HG03457 (cell line): Measurements from ENCODE around the gene CACNB4.

Source experiments
- ATAC-seq: cut with Tn5 transposase; IDR thresholded peaks from one replicate; pipeline ENCODE4 v1.9.1; 2021; ENCODE audit warnings: moderate number of reproducible peaks; ENCODE audit not compliant: unreplicated experiment

The CACNB4 gene

DNA sequence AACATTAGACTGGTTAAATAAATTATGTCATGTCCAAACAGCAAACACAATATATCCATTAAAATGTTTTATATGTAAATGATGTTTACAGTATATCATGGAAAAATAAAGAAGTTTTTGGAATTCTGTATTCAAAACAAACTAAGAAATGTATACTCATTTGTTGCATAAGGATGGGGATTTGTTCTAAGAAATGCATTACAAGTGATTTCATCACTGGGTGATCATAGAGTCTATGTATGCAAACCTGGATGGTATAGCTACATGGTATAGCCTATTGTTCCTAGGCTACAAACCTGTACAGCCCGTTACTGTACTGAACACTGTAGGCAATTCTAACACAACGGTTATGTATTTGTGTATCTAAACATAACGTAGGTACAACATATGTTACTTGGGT is 305.7 kb downstream of the CACNB4 start:
- ATAC-seq, result no peak

DNA sequence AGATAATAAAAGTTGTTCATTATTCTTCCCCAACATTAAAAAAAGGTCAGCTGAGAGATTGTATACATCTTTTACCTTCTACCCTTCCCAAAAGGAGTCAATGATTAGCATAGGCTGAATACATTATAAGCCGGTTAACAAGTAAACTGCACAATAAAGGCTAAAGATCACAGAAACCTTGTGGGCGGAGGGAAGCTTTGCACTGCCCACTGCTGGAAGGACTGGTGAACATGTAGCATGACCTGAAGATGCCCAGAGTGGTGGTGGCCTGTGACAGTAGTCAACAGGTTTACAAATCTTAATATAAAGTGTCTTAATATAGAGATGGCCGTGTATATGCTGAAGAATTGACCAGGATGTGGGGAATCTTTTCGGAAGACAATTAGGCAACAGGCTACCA is 306.3 kb downstream of the CACNB4 start:
- ATAC-seq, result no peak

DNA sequence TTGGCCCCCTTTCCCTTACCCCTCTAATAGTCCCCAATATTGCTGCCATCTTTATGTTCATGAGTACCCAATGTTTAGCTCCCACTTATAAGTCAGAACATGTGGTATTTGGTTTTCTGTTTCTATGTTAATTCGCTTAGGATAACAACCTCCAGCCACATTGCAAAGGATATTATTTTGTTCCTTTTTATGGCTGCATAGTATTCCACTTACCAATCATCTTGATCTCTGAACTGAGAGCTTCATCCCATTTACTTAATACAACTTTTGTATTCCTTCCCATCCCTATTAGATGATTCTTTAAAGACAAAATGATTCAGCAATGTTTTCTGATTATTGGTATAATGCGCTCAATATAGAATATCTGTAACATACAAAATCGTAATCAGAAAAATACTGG is 307.3 kb downstream of the CACNB4 start:
- no peak for ATAC-seq

DNA sequence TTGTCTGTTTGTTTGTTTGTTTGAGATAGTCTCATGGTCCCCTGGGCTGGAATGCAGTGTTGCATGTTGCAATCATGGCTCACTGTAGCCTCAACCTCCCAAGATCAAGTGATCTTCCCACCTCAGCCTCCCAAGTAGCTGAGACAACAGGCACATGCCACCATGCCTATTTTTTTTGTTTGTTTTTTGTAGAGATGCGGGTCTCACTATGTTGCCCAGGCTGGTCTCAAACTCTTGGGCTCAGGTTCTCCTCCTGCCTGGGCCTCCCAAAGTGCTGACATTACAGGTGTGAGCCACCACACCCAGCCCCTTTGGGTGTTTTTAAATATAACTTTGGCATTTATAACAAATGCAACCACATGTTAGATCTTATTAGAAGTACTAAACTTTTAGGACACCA is 308.2 kb downstream of the CACNB4 start:
- ATAC-seq, result no peak

DNA sequence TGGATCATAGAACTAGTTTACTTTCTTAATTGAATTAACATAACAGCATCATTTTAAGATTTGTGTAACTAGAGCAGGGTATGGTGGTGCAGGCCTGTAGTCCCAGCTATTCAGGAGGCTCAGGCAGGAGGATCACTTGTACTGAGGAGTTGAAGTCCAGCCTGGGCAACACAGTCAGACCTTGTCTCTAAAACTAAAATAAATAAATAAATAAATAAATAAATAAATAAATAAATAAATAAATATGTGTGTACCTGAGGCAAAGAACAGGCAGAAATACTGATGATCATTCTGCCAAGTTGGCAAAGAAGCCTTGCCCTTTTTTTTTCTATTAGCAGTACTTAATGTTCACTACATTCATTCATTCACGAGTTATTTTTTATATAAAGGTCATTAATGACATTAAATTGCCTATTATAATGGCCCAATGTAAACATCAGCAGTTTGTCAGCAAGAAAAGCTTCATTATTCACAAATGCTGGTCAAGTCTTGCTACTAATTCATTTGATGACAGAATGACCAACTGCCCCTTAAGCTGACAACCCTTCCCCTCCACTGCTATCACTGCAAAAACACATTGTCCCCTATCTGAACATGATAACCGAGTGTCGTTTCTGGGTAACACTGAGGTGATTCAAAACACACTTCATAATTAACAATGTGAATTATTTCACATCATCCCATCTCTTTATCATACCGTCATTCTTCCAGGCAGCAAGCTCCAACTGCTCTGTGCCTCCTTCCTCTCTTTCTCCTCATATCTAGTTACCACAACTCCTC is 309.6 kb downstream of the CACNB4 start:
- ATAC-seq, result no peak

DNA sequence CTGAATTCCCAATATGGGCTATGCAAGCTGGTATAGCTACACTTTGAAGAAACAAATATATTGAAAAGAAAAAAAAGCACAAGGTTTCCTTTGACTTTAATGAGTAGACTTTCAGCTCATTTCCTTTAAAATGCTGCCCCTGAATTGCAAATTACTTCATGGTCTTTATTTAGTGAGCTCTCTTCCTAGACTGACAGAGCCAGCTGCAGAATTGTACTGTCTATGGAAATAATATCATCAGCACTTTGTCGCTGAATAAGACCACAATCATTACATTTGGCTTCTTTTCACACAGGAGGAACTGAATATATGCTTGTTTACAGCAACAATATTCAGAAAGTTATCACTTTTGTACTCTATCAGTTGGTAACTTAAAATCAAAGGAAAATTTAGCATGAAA is 312.4 kb downstream of the CACNB4 start:
- no peak for ATAC-seq

DNA sequence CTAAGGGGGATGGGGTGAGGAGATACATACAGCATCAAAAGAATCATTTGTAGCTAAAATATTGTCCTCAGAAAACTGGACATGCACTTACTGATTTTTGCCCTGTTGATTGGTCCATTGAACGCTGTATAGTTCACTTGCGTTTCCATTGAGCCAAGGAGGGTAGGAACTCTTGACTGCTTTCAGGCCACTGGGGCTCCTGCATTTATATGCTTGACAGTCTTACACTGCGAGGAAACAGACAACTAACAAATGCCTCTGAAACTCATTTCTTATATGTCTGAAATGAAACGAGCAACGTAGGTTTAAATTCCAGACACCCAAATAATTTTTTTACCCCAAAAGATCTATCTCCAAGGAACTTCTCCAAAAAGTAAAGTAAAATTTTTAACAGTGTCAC is 312.8 kb downstream of the CACNB4 start:
- no peak for ATAC-seq

DNA sequence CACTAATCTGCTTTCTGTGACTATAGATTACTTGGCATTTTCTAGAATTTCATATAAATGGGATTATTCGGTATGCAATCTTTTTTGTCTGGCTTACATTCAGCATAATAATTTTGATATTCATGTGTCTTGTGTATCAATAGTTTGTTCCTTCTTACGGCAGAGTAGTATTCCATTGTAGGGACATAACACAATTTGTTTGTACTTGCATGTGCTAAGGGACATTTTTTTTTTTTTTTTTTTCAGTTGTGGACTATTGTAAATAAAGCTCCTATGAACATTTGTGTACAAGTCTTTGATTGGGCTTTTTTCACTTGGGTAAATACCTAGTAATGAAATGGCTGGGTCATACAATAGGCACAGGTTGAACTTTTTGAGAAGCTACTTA is 315.7 kb downstream of the CACNB4 start:
- ATAC-seq, result no peak
